NB4 (cell line): Measurements from ENCODE around the gene LONRF2.

Experiments used
- DNase-seq: peaks from one replicate; pipeline ENCODE4 v3.0.0; 2010; ENCODE audit warnings: low read depth
- H3K4me3 ChIP-seq: one replicate; pipeline ENCODE4 v1.5.1; 2011; ENCODE audit warnings: mild to moderate bottlenecking, low read depth, low read length, moderate library complexity
- MYC ChIP-seq: IDR thresholded peaks from 2 replicates; pipeline ENCODE4 v1.6.1; 2011; ENCODE audit warnings: low read depth, low read length
- POLR2A ChIP-seq: IDR thresholded peaks from 2 replicates; pipeline ENCODE4 v1.6.1; 2011; ENCODE audit warnings: mild to moderate bottlenecking; ENCODE audit not compliant: insufficient read length; ENCODE audit errors: extremely low read depth
- TF ChIP-seq, protein P1 (sequence below): IDR thresholded peaks from one replicate; pipeline ENCODE4 v1.5.1; 2012; ENCODE audit warnings: low read depth, low read length
- TF ChIP-seq, protein P2 (sequence below): IDR thresholded peaks from 2 replicates; pipeline ENCODE4 v1.6.1; 2011; ENCODE audit warnings: low read depth, low read length

LONRF2 gene

DNA sequence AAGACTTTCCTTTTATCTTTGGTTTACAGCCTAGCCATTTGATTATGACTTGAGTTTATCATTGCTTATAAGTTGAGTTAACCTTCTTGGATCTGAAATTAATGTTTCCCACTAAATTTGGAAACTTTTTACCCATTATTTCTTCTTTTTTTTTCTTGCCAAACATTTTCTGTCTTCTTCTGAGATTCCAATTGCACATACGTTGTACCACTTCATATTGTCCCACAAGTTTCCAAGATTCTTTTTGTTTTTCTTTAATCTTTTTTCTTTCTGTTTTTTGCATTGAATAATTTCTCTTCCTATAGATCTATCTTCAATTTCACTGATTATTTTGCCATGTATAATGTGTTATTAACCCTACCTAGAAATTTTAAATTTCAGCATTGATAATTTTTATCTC is 18.6 kb downstream of the LONRF2 start:
- DNase-seq, result no peak
- TF ChIP-seq, protein P1, sequence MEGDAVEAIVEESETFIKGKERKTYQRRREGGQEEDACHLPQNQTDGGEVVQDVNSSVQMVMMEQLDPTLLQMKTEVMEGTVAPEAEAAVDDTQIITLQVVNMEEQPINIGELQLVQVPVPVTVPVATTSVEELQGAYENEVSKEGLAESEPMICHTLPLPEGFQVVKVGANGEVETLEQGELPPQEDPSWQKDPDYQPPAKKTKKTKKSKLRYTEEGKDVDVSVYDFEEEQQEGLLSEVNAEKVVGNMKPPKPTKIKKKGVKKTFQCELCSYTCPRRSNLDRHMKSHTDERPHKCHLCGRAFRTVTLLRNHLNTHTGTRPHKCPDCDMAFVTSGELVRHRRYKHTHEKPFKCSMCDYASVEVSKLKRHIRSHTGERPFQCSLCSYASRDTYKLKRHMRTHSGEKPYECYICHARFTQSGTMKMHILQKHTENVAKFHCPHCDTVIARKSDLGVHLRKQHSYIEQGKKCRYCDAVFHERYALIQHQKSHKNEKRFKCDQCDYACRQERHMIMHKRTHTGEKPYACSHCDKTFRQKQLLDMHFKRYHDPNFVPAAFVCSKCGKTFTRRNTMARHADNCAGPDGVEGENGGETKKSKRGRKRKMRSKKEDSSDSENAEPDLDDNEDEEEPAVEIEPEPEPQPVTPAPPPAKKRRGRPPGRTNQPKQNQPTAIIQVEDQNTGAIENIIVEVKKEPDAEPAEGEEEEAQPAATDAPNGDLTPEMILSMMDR, result no peak
- no peak for TF ChIP-seq POLR2A
- TF ChIP-seq, protein P2, sequence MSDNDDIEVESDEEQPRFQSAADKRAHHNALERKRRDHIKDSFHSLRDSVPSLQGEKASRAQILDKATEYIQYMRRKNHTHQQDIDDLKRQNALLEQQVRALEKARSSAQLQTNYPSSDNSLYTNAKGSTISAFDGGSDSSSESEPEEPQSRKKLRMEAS, result no peak
- no peak for TF ChIP-seq MYC
- no peak overlapping the region for H3K4me3 ChIP-seq

DNA sequence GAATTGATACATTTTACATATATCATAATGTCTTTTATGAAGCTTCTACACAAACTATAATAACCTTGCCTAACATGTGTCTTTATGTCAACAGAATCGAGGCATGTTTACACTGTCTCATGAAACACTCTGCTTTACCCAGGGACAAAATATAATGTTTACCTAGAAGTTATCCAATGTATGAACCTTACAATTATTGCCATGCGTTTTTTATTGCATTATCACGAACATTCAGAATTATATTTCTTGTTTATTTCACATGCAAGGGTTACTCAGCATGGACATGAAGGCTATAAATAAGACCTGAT is 19.8 kb downstream of the LONRF2 start:
- no peak overlapping the region for H3K4me3 ChIP-seq
- TF ChIP-seq, protein P1, result no peak
- TF ChIP-seq, protein P2, result no peak
- no peak for TF ChIP-seq MYC
- no peak for TF ChIP-seq POLR2A

DNA sequence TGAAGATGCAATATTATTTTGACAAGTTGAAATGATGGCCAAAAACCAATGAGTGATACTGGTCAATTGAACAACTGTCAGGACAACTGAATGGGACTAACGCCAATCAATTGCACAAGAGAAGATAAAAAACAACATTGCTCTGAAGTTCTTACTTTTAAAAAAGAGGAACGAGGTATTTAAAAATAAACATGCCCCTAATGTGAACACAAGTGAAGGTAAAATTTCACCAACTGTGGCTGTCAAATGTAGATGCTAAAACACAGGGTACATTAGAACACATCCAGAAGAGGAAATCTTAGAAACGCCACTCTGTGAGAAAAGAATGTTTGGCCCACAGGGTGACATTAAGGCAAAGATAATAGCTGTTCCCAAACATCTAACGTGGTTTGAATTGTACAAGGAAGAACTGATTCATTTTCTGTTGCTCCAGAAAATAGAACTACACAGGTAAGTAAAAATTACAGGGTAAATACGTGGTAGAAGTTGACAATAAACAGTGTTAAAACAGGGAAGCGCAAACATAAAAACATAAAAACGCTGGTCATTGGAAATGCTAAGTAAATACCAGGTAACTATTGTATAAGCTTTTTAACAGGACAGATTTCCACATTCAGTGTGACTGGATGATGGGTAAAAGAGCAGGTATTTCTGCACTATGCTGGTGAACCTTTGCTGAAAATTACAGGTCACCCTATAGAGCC is 20.3 kb downstream of the LONRF2 start:
- no peak for DNase-seq
- H3K4me3 ChIP-seq, result no peak overlapping the region
- no peak for TF ChIP-seq POLR2A
- TF ChIP-seq, protein P2, result no peak
- TF ChIP-seq MYC, result no peak
- TF ChIP-seq, protein P1, result no peak

More for the DNA sequence above, 19.8 kb downstream of the LONRF2 start:
- DNase-seq, result no peak

DNA sequence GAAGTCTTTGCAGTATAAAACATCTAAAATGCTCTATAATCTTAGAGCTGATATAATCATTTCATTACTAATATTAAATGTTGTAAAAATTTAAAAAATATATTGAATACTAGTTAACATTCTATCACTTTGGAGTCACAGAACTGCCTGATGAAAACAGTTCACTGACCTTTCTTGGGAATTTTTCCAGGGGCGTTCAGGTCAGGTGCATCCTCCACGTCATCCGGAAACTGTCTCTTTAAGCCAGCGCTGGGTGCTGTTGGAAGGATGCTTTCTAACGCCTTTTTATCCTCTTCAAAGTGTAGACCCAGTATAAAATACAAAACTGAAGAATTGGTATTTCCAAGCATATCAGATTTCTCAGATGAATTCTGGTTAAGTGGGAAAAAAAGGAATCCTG is 22.8 kb downstream of the LONRF2 start:
- H3K4me3 ChIP-seq, result no peak overlapping the region
- TF ChIP-seq, protein P2, result no peak
- TF ChIP-seq, protein P1, result no peak
- TF ChIP-seq POLR2A (no peak), MYC (no peak)
- DNase-seq, result no peak

DNA sequence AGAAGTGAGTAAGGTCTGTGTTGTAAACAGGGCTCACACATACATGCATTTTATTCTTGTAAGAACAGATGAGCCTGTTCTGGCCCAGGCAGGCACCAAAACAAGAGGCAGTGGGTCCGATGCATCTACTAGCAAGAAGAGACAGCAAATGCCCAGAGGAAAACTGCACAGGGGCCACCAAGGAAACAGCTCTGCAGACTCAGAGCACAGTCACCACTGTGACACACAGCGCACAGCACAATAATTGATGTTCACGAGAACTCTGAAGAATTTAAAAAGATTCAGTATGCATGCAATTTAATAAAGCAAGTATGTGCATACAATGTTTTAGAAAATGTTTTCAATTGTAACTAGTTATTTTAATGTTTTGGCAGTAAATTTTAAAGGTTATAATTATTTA is 24.8 kb downstream of the LONRF2 start:
- H3K4me3 ChIP-seq, result no peak overlapping the region
- DNase-seq, result no peak
- no peak for TF ChIP-seq MYC
- TF ChIP-seq, protein P1, result no peak
- TF ChIP-seq, protein P2, result no peak
- TF ChIP-seq POLR2A, result no peak
